Activated CD4-positive, alpha-beta T cell treated with anti-CD3 and anti-CD28 coated beads, Interleukin-2, amount 10 ng/mL, durations not matched to agents 24 days and 14 days (primary cell): ENCODE data around the gene OR52B2. TPM values are rescaled to one million over a fixed set of nuclear protein-coding genes. Genes with fewer than 3 reads are reported as not detected.

Experiments used
- DNase-seq: peaks from one replicate; pipeline ENCODE4 v3.0.0; 2022
- H3K27ac Mint-ChIP-seq: one replicate; pipeline ENCODE4 v1.8.0; 2022; ENCODE audit warnings: mild to moderate bottlenecking, mixed read lengths
- H3K27me3 Mint-ChIP-seq: one replicate; pipeline ENCODE4 v1.8.0; 2022; ENCODE audit warnings: mixed read lengths
- H3K36me3 Mint-ChIP-seq: one replicate; pipeline ENCODE4 v1.8.0; 2022; ENCODE audit warnings: low read depth, mild to moderate bottlenecking, mixed read lengths
- H3K4me1 Mint-ChIP-seq: one replicate; pipeline ENCODE4 v1.8.0; 2021; ENCODE audit warnings: mixed read lengths
- H3K4me3 Mint-ChIP-seq: one replicate; pipeline ENCODE4 v1.8.0; 2022; ENCODE audit warnings: mild to moderate bottlenecking, moderate library complexity, mixed read lengths
- H3K9me3 Mint-ChIP-seq: one replicate; pipeline ENCODE4 v1.8.0; 2021; ENCODE audit warnings: mixed read lengths
- intact Hi-C: fragments of 100-400 bp; cut with micrococcal nuclease; formaldehyde crosslinking; loops from one replicate; pipeline ENCODE4 v1.15.1; 2023
- total RNA-seq: library from RNA; stranded (reverse); gene quantifications from 2 replicates; pipeline ENCODE4 v1.2.3, GENCODE V29; 2022

OR52B2 gene
- total RNA-seq, 1 donor from 2014 or later = not detected

- DNase-seq = no peak
- H3K27me3 Mint-ChIP-seq = peaks cover 4% of the 10 kb centered on the region
- H3K36me3 Mint-ChIP-seq = no peaks in the 10 kb centered on the region
- H3K4me3 Mint-ChIP-seq = no peak overlapping the region
- H3K27ac Mint-ChIP-seq = no peak overlapping the region
- intact Hi-C loops = no loop called here
- no peaks in the 10 kb centered on the region for H3K4me1 Mint-ChIP-seq
- H3K9me3 Mint-ChIP-seq = no peaks in the 10 kb centered on the region
These were observed 41.1 kb downstream of the OR52B2 start for GRCh38 chr11:6129011-6129410.

GRCh38 chr11:6127881-6128280 is 42.2 kb downstream of the OR52B2 start:
- DNase-seq = no peak
- Mint-ChIP-seq H3K36me3 (no peaks in the 10 kb centered on the region), H3K27me3 (peaks cover 4% of the 10 kb centered on the region), H3K4me3 (no peak overlapping the region), H3K4me1 (no peaks in the 10 kb centered on the region), H3K9me3 (no peaks in the 10 kb centered on the region), H3K27ac (no peak overlapping the region)
- intact Hi-C loops = no loop called here

GRCh38 chr11:6124245-6124644 is 45.9 kb downstream of the OR52B2 start:
- intact Hi-C loops = no loop called here
- no peaks in the 10 kb centered on the region for H3K4me1 Mint-ChIP-seq
- H3K4me3 Mint-ChIP-seq = no peak overlapping the region
- no peak for DNase-seq
- H3K27ac Mint-ChIP-seq = no peak overlapping the region
- H3K9me3 Mint-ChIP-seq = no peaks in the 10 kb centered on the region
- H3K27me3 Mint-ChIP-seq = peaks cover 4% of the 10 kb centered on the region
- no peaks in the 10 kb centered on the region for H3K36me3 Mint-ChIP-seq

Other genes with a start within 250 kb of the OR52B2 start
- gene OR56A3, start 228.1 kb downstream of the OR52B2 start, total RNA-seq = not detected in 2 replicates
- not detected in 2 replicates for gene OR56A5, start 201.8 kb downstream of the OR52B2 start, total RNA-seq
- gene OR52L1, start 183.3 kb downstream of the OR52B2 start, total RNA-seq = not detected in 2 replicates
- 0.05 TPM in 1 of 2 replicates, not detected in the other for gene OR56A4, start 163.4 kb downstream of the OR52B2 start, total RNA-seq
- not detected in 2 replicates for gene OR56A1, start 139.6 kb downstream of the OR52B2 start, total RNA-seq
- not detected in 2 replicates for gene OR56B4, start 62.6 kb downstream of the OR52B2 start, total RNA-seq
- not detected in 2 replicates for gene OR52W1, start 28.9 kb upstream of the OR52B2 start, total RNA-seq
- gene C11orf42, start 35.2 kb upstream of the OR52B2 start, total RNA-seq = not detected in 2 replicates
- gene FHIP1B, start 64.3 kb upstream of the OR52B2 start, total RNA-seq = 19.3 and 20.2 TPM in 2 replicates
- not detected in 2 replicates for gene CNGA4, start 68.8 kb upstream of the OR52B2 start, total RNA-seq
- not detected in 2 replicates for gene CCKBR, start 89.5 kb upstream of the OR52B2 start, total RNA-seq
- 35.7 and 36.0 TPM in 2 replicates for gene CAVIN3, start 150.2 kb upstream of the OR52B2 start, total RNA-seq
- 9.4 and 10.0 TPM in 2 replicates for gene SMPD1, start 220.1 kb upstream of the OR52B2 start, total RNA-seq
- gene APBB1, start 248.8 kb upstream of the OR52B2 start, total RNA-seq = 24.1 TPM in 2 replicates